ENCODE data around the gene DNAL4. TPM values are rescaled to one million over a fixed set of nuclear protein-coding genes. Genes with fewer than 3 reads are reported as not detected.
"Not testable (repeated sequence)": the region's sequence is repeated elsewhere in the genome, so short reads cannot be mapped to it uniquely, and the experiment has no call there.

DNAL4 gene
- polyA plus RNA-seq, 2 of the 4 experiments (the other 2 are of a cell fraction) = 7.7 to 9.8 TPM

- Histone ChIP-seq H3K4me3 (no peak overlapping the region), H3K4me1 (no peaks in the 10 kb centered on the region), H3K9me3 (0 out of 3 replicates have a peak, but pooled peaks cover 1% of the 10 kb centered on the region), H3K27ac (no peak overlapping the region), H3K4me2 (no peak overlapping the region)
- FAIRE-seq (no peak), DNase-seq (ENCODE audit: low read depth in 1 of 2, low spot score in 1 of 2) (no peak), ATAC-seq (no peak)
- CTCF ChIA-PET = interaction anchor here (0.5 to 0.7 kb wide), 2 partner anchors 12 to 54 kb away, joined by 3 to 4 read pairs; no protein-coding TSS in a partner anchor
- POLR2A ChIA-PET = no interaction called here
- TF ChIP-seq EP300 (IDR thresholded peaks at IDR 0.05) = no peak
- peak; percentile 81 for TF ChIP-seq MAFK (IDR thresholded peaks at IDR 0.05; ENCODE audit: partially characterized antibody)
- WGBS (ENCODE audit: missing lambda C conversion rate) = no CpG with 5 or more reads among the region's 1 CpG
These were observed 21.9 kb upstream of the DNAL4 start for GRCh38 chr22:38815842-38816241.

- DNase-seq (ENCODE audit: low read depth in 1 of 2, low spot score in 1 of 2) (no peak), ATAC-seq (no peak), FAIRE-seq (no peak)
- Histone ChIP-seq H3K27ac (no peak overlapping the region), H3K4me1 (no peaks in the 10 kb centered on the region), H3K4me2 (no peak overlapping the region), H3K4me3 (no peak overlapping the region), H3K9me3 (0 out of 3 replicates have a peak, but pooled peaks cover 11% of the 10 kb centered on the region)
- no peak for TF ChIP-seq ZC3H11A (IDR thresholded peaks at IDR 0.05)
- no peak for TF ChIP-seq NFE2L2 (conservative IDR thresholded peaks at IDR 0.05; ENCODE audit: low read length)
- no peak for TF ChIP-seq HOXB5 (CRISPR knock-in tag; IDR thresholded peaks at IDR 0.05)
- TF ChIP-seq JUN (IDR thresholded peaks at IDR 0.05) = no peak
- POLR2A ChIA-PET = no interaction called here
- 36% methylated on average over 2 of the region's 2 CpGs for WGBS (ENCODE audit: missing lambda C conversion rate)
- CTCF ChIA-PET = interaction anchor here (1.0 kb wide), 1 partner anchor 42 kb away, joined by 3 read pairs; no protein-coding TSS in a partner anchor
These were observed 17.3 kb upstream of the DNAL4 start for GRCh38 chr22:38811241-38811640.

- DNase-seq (ENCODE audit: low read depth in 1 of 2, low spot score in 1 of 2); H3K4me2 ChIP-seq; H3K4me3 ChIP-seq; POLR2A ChIA-PET; FAIRE-seq; ATAC-seq; H3K9me3 ChIP-seq; H3K27ac ChIP-seq: not testable (repeated sequence)
- WGBS (ENCODE audit: missing lambda C conversion rate) = 67% methylated on average over 8 of the region's 8 CpGs
- peak; percentile 50 for TF ChIP-seq ZC3H11A (IDR thresholded peaks at IDR 0.05)
- CTCF ChIA-PET = interaction anchor here (1.8 to 2.0 kb wide), 2 partner anchors 22 to 37 kb away, joined by 3 to 10 read pairs; no protein-coding TSS in a partner anchor
- peaks cover 17% of the 10 kb centered on the region for H3K4me1 ChIP-seq
These were observed 11.2 kb upstream of the DNAL4 start for GRCh38 chr22:38805041-38805593.

GRCh38 chr22:38802671-38803121 lies 8.8 kb upstream of the DNAL4 start:
- TF ChIP-seq ZNF302 (CRISPR knock-in tag; IDR thresholded peaks at IDR 0.05) (no peak), RAD21 (conservative IDR thresholded peaks at IDR 0.05 in 1 of 2, IDR thresholded peaks at IDR 0.05 in 1 of 2) (peak in 1 of 2 experiments; percentile 26; a peak in 1 of 5 replicates), CEBPB (IDR thresholded peaks at IDR 0.05) (peak; percentile 45 to 69; a peak in 2 of 4 replicates), MYC (IDR thresholded peaks at IDR 0.05; ENCODE audit: borderline replicate concordance, low read length) (no peak), FOSL2 (IDR thresholded peaks at IDR 0.05) (peak; percentile 35; the same call in 1 of the 2 replicates), FOSL2 (CRISPR knock-in tag; IDR thresholded peaks at IDR 0.05) (peak; percentile 66), EP300 (IDR thresholded peaks at IDR 0.05) (peak in 1 of 2 experiments; percentile 14; a peak in 1 of 5 replicates), JUN (IDR thresholded peaks at IDR 0.05) (0 out of 5 replicates have a peak, but pooled peaks of 1 of the 2 experiments have one; percentile 18), EHMT2 (IDR thresholded peaks at IDR 0.05; ENCODE audit: low read depth) (no peak), MAFK (IDR thresholded peaks at IDR 0.05; ENCODE audit: partially characterized antibody) (peak; percentile 61), TP53 (CRISPR knock-in tag; IDR thresholded peaks at IDR 0.05) (no peak)
- H3K27ac ChIP-seq = peak overlapping the region; percentile 75 to 80
- ATAC-seq = peak; percentile 95 to 99
- H3K4me2 ChIP-seq = peak overlapping the region; percentile 63
- WGBS (ENCODE audit: missing lambda C conversion rate) = 12% methylated on average over 10 of the region's 10 CpGs
- CTCF ChIA-PET = interaction anchor here (0.7 to 5.9 kb wide), 5 partner anchors 18 to 67 kb away, joined by 3 to 43 read pairs (median 5); no protein-coding TSS in a partner anchor
- no peak for FAIRE-seq
- DNase-seq (ENCODE audit: low read depth in 1 of 2, low spot score in 1 of 2) = peak; percentile 79 to 86
- H3K9me3 ChIP-seq = peaks cover 7% of the 10 kb centered on the region; the same call in 2 of the 3 replicates
- H3K4me1 ChIP-seq = peaks cover 19% of the 10 kb centered on the region
- no peak overlapping the region for H3K4me3 ChIP-seq
- POLR2A ChIA-PET = interaction anchor here (1.0 to 2.0 kb wide), 3 partner anchors 27 to 621 kb away, joined by 3 to 13 read pairs (median 5); partner anchors contain the start of genes NPTXR and PLA2G6
